Mesendoderm (in vitro differentiated cells): ENCODE measurements around the gene AICDA.
"Not testable (repeated sequence)": the region's sequence is repeated elsewhere in the genome, so short reads cannot be mapped to it uniquely, and the experiment has no call there.

Source experiments
- DNase-seq: peaks from one replicate; pipeline ENCODE4 v3.0.0; 2013
- H2AK5ac ChIP-seq: 2 replicates; pipeline ENCODE4 v1.6.1; 2013; ENCODE audit warnings: low read length, inconsistent platforms
- H2BK120ac ChIP-seq: 2 replicates; pipeline ENCODE4 v1.6.1; 2013; ENCODE audit warnings: low read depth, mild to moderate bottlenecking, low read length, moderate library complexity, mixed read lengths
- H2BK15ac ChIP-seq: replicated peaks from 2 replicates; pipeline ENCODE4 v1.6.1; 2013; ENCODE audit warnings: low read depth, mild to moderate bottlenecking, moderate library complexity
- H2BK5ac ChIP-seq: 2 replicates; pipeline ENCODE4 v1.6.1; 2013; ENCODE audit warnings: low read length, inconsistent platforms
- H3K18ac ChIP-seq: 2 replicates; pipeline ENCODE4 v1.6.1; 2013; ENCODE audit warnings: mild to moderate bottlenecking, low read length, mixed read lengths
- H3K23ac ChIP-seq: one replicate; pipeline ENCODE4 v1.6.1; 2013; ENCODE audit warnings: low read length
- H3K27ac ChIP-seq: 2 replicates; pipeline ENCODE4 v1.5.1; 2013; ENCODE audit warnings: low read depth, mild to moderate bottlenecking, inconsistent platforms, low read length, moderate library complexity
- H3K27me3 ChIP-seq: 2 replicates; pipeline ENCODE4 v1.6.1; 2013; ENCODE audit warnings: low read length, control low read depth, mild to moderate bottlenecking, inconsistent platforms; ENCODE audit not compliant: insufficient read depth, poor library complexity
- H3K36me3 ChIP-seq: 2 replicates; pipeline ENCODE4 v1.6.1; 2013; ENCODE audit warnings: low read length, inconsistent platforms; ENCODE audit not compliant: control insufficient read depth, insufficient read depth
- H3K4ac ChIP-seq: one replicate; pipeline ENCODE4 v1.6.1; 2013; ENCODE audit warnings: low read depth, mild to moderate bottlenecking, low read length, moderate library complexity
- H3K4me1 ChIP-seq: 2 replicates; pipeline ENCODE4 v1.6.1; 2013; ENCODE audit warnings: low read depth, low read length, inconsistent platforms; ENCODE audit not compliant: control insufficient read depth
- H3K4me2 ChIP-seq: 2 replicates; pipeline ENCODE4 v1.6.1; 2013; ENCODE audit warnings: low read length
- H3K4me3 ChIP-seq: 2 replicates; pipeline ENCODE4 v1.5.1; 2013; ENCODE audit warnings: mild to moderate bottlenecking, low read length
- H3K56ac ChIP-seq: one replicate; pipeline ENCODE4 v1.6.1; 2013; ENCODE audit warnings: low read length
- H3K79me1 ChIP-seq: 2 replicates; pipeline ENCODE4 v1.6.1; 2013; ENCODE audit warnings: low read length, inconsistent platforms
- H3K79me2 ChIP-seq: 2 replicates; pipeline ENCODE4 v1.6.1; 2013; ENCODE audit warnings: mild to moderate bottlenecking, low read length; ENCODE audit not compliant: control insufficient read depth, insufficient read depth
- H3K9ac ChIP-seq: 2 replicates; pipeline ENCODE4 v1.6.1; 2013; ENCODE audit warnings: low read length, inconsistent platforms
- H4K5ac ChIP-seq: one replicate; pipeline ENCODE4 v1.6.1; 2013; ENCODE audit warnings: low read length
- H4K8ac ChIP-seq: one replicate; pipeline ENCODE4 v1.6.1; 2013; ENCODE audit warnings: low read depth, mild to moderate bottlenecking, control low read depth, low read length, moderate library complexity
- WGBS: extraction: QIAGEN DNeasy Blood & Tissue Kit; methylation state at CpG from one replicate; pipeline ENCODE4 v1.1.7; 2013; ENCODE audit warnings: low lambda C conversion rate, missing lambda C conversion rate; ENCODE audit not compliant: insufficient coverage; ENCODE audit errors: extremely low coverage; 5-methylcytosine and 5-hydroxymethylcytosine counted together

Gene AICDA

GRCh38 chr12:8637666-8638065, 25.0 kb upstream of the AICDA start:
- peak overlapping the region; percentile 96 for H2AK5ac ChIP-seq
- no CpG with 5 or more reads among the region's 4 CpGs for WGBS
- H3K4ac ChIP-seq, result peak overlapping the region; percentile 77
- H3K36me3 ChIP-seq, result no peaks in the 10 kb centered on the region
- H3K4me3 ChIP-seq, result no peak overlapping the region
- peak overlapping the region; percentile 93 for H2BK5ac ChIP-seq
- no peak overlapping the region for H3K4me2 ChIP-seq
- peak overlapping the region; percentile 58 for H3K27ac ChIP-seq
- H3K18ac ChIP-seq, result peak overlapping the region; percentile 72
- no peak overlapping the region for H2BK120ac ChIP-seq
- peaks cover 20% of the 10 kb centered on the region for H3K4me1 ChIP-seq
- no peak overlapping the region for H2BK15ac ChIP-seq
- H3K79me1 ChIP-seq, result no peaks in the 10 kb centered on the region
- H3K56ac ChIP-seq, result peak overlapping the region; percentile 44
- H3K23ac ChIP-seq, result no peak overlapping the region
- no peak overlapping the region for H4K5ac ChIP-seq
- DNase-seq, result no peak
- H3K27me3 ChIP-seq, result no peaks in the 10 kb centered on the region
- H3K9ac ChIP-seq, result no peak overlapping the region
- H4K8ac ChIP-seq, result no peak overlapping the region
- no peaks in the 10 kb centered on the region for H3K79me2 ChIP-seq

GRCh38 chr12:8637244-8637643, 24.6 kb upstream of the AICDA start:
- no peak for DNase-seq
- Histone ChIP-seq H3K36me3 (no peaks in the 10 kb centered on the region), H3K27ac (peak overlapping the region; percentile 58), H2BK5ac (peak overlapping the region; percentile 93), H2AK5ac (peak overlapping the region; percentile 96), H4K8ac (no peak overlapping the region), H3K79me1 (no peaks in the 10 kb centered on the region), H3K4me1 (peaks cover 20% of the 10 kb centered on the region), H3K27me3 (no peaks in the 10 kb centered on the region), H3K9ac (no peak overlapping the region), H3K56ac (peak overlapping the region; percentile 44), H3K4me3 (no peak overlapping the region), H3K79me2 (no peaks in the 10 kb centered on the region), H2BK15ac (no peak overlapping the region), H3K18ac (peak overlapping the region; percentile 72), H2BK120ac (peak overlapping the region; percentile 69), H3K4ac (peak overlapping the region; percentile 77), H3K23ac (no peak overlapping the region), H3K4me2 (no peak overlapping the region), H4K5ac (no peak overlapping the region)
- WGBS, result no CpG with 5 or more reads among the region's 7 CpGs

- peak overlapping the region; percentile 62 for H3K9ac ChIP-seq
- H3K18ac ChIP-seq, result no peak overlapping the region
- no peaks in the 10 kb centered on the region for H3K36me3 ChIP-seq
- DNase-seq, result peak; percentile 65
- H3K23ac ChIP-seq, result peak overlapping the region; percentile 57
- H3K56ac ChIP-seq, result peak overlapping the region; percentile 72
- H4K5ac ChIP-seq, result no peak overlapping the region
- H3K79me2 ChIP-seq, result no peaks in the 10 kb centered on the region
- no peaks in the 10 kb centered on the region for H3K27me3 ChIP-seq
- peak overlapping the region; percentile 17 for H3K4ac ChIP-seq
- H3K27ac ChIP-seq, result peak overlapping the region; percentile 58
- H3K4me3 ChIP-seq, result no peak overlapping the region
- H3K4me2 ChIP-seq, result no peak overlapping the region
- H2BK5ac ChIP-seq, result peak overlapping the region; percentile 93
- H4K8ac ChIP-seq, result no peak overlapping the region
- no CpG with 5 or more reads among the region's 5 CpGs for WGBS
- H3K4me1 ChIP-seq, result peaks cover 20% of the 10 kb centered on the region
- peak overlapping the region; percentile 69 for H2BK120ac ChIP-seq
- peak overlapping the region; percentile 13 for H2AK5ac ChIP-seq
- H2BK15ac ChIP-seq, result no peak overlapping the region
- H3K79me1 ChIP-seq, result no peaks in the 10 kb centered on the region
These were observed 23.9 kb upstream of the AICDA start for GRCh38 chr12:8636581-8636980.

- H3K36me3 ChIP-seq, H3K4ac ChIP-seq, H2BK5ac ChIP-seq, H3K4me2 ChIP-seq, H4K5ac ChIP-seq, H3K56ac ChIP-seq, H2AK5ac ChIP-seq, H3K27me3 ChIP-seq, H3K9ac ChIP-seq, H3K18ac ChIP-seq, H3K23ac ChIP-seq, H4K8ac ChIP-seq, H2BK15ac ChIP-seq, H3K4me3 ChIP-seq, H2BK120ac ChIP-seq, H3K79me1 ChIP-seq, H3K79me2 ChIP-seq: not testable (repeated sequence)
- peak; percentile 94 for DNase-seq
- WGBS, result no CpG with 5 or more reads among the region's 8 CpGs
- Histone ChIP-seq H3K4me1 (peaks cover 20% of the 10 kb centered on the region), H3K27ac (peak overlapping the region; percentile 58)
These were observed 23.3 kb upstream of the AICDA start for GRCh38 chr12:8636007-8636346.

GRCh38 chr12:8635342-8636006, 22.8 kb upstream of the AICDA start:
- H2BK15ac ChIP-seq, result not testable (repeated sequence)
- WGBS, result no CpG with 5 or more reads among the region's 9 CpGs

GRCh38 chr12:8630131-8630530, 17.5 kb upstream of the AICDA start:
- WGBS, result no CpG with 5 or more reads among the region's 4 CpGs
- Histone ChIP-seq H3K27ac (no peak overlapping the region), H3K36me3 (no peaks in the 10 kb centered on the region)

More at GRCh38 chr12:8635342-8636006, 22.8 kb upstream of the AICDA start:
- H3K36me3 ChIP-seq, H3K4me3 ChIP-seq, H3K4me2 ChIP-seq, H3K9ac ChIP-seq, H4K8ac ChIP-seq, H3K79me2 ChIP-seq, H3K27me3 ChIP-seq, H3K23ac ChIP-seq, H3K79me1 ChIP-seq: not testable (repeated sequence)
- Histone ChIP-seq H2BK5ac (peak overlapping the region; percentile 95), H3K4me1 (peaks cover 20% of the 10 kb centered on the region), H3K56ac (peak overlapping the region; percentile 15), H3K18ac (peak overlapping the region; percentile 61), H2AK5ac (peak overlapping the region; percentile 81), H2BK120ac (peak overlapping the region; percentile 97), H4K5ac (peak overlapping the region; percentile 62), H3K27ac (peak overlapping the region; percentile 56), H3K4ac (peak overlapping the region; percentile 62)
- peak; percentile 82 for DNase-seq

More at GRCh38 chr12:8630131-8630530, 17.5 kb upstream of the AICDA start:
- Histone ChIP-seq H3K18ac (no peak overlapping the region), H3K4me1 (peaks cover 1% of the 10 kb centered on the region), H3K4me2 (no peak overlapping the region), H4K5ac (no peak overlapping the region), H3K56ac (no peak overlapping the region), H2BK15ac (no peak overlapping the region), H3K4ac (no peak overlapping the region), H2AK5ac (no peak overlapping the region), H4K8ac (no peak overlapping the region), H3K4me3 (no peak overlapping the region), H2BK120ac (no peak overlapping the region), H3K23ac (no peak overlapping the region), H2BK5ac (no peak overlapping the region), H3K27me3 (no peaks in the 10 kb centered on the region), H3K79me2 (no peaks in the 10 kb centered on the region), H3K79me1 (no peaks in the 10 kb centered on the region), H3K9ac (no peak overlapping the region)
- DNase-seq, result no peak
